NCI-H146 treated with DMSO at 0.1 percent for 48 hours (cell line): ENCODE measurements around the gene ABCA9.
"Not testable (repeated sequence)": the region's sequence is repeated elsewhere in the genome, so short reads cannot be mapped to it uniquely, and the experiment has no call there.

Experiments
- DNase-seq: peaks from one replicate; lab custom pipeline; 2025; ENCODE audit not compliant: unreplicated experiment; lab: John Stamatoyannopoulos, UW

ABCA9 gene

DNA sequence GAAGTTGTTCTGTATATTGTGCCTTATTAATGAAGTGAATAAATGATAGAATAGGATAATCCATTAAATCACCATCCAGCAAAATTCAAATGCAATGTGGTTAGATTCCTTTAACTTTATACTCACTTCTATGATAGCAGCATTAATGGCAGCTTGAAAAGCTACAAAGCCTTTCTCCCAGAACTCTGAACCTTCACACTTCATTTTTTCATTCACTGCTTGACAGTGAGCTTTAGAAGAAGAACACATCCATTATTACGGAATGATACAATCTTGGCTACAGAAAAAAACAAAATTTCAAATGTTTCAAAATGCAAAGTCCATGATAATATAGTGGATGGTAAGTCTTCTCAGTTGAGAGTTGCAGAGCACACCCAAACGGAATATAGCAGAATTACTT is 16.4 kb downstream of the ABCA9 start:
- no peak for DNase-seq

DNA sequence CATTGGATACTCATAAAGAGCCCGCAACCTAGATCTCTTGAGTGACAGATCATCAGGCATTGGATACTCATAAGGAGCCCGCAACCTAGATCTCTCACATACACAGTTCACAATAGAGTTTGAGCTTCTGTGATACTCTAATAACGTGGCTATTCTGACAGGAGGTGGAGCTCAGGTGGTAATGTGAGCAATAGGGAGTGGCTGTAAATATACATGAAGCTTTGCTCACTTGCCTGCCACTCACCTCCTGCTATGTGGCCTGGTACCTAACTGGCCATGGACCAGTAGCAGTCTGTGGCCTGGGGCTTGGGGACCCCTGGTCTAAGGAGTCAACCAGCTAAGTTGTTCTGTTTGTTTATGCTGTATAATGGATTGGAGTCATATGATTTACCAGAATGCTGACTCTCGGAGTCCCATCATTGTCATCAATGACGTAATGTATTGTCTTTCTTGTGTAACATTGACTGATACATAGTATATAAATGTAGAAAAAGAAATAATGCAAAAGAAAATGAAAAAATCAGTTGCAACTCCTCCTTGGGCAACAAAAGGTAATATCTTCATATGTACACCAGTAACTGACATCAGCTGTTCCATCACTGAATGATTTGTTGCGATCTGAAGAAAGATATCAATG is 17.5 kb downstream of the ABCA9 start:
- DNase-seq, result no peak

DNA sequence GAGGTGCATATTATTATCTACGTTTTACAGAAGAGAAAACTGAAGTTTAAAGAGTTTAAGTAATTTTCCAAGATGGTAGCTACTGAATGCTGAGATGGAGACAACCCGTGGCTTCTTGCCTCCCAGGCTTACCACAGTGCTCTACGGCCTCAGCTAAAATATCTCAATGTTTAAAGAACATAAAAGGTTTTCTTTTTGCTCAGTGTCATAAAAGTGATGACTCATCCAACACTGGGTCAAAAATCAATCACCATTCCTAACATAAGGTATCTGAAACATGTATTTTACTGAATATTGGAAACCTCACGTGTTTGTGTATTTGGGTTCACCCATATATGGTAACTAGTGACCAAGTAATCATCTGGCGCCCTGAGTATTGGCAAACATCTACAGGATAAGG is 18.4 kb downstream of the ABCA9 start:
- no peak for DNase-seq

DNA sequence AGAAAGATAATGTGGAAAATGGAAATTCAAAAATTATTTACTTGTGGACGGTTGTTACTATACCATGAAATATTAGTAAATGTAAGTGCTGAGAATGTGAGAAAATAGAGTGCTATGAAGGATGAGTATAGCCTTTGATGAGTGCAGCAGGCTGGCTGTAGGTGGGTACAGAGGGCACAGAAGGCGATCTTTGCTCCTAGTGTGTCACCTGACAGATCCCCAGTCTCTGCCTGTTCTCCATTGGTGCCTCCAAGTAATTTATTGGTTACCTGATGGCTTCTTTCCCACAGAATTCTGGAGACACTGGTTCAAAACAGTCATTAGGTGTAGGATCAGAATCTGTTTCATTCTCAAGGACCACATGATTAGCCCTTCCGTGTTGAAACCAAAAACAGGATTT is 28.9 kb downstream of the ABCA9 start:
- DNase-seq, result no peak

DNA sequence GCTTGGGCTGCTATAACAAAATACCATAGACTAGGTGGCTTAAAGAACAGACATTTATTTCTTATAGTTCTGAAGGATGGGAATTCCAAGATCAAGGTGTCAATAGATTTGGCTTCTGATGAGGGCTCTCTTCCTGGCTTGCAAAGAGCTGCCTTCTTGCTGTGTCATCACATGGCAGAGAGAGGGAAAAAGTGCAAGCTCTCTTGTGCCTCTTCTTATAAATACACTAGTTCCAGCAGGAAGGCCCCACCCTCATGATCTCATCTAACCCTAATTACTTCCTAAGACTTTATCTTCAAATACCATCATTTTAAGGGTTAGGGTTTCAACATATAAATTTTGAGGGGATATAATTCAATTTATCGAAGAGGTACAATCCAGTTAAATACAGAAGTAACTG is 30.6 kb downstream of the ABCA9 start:
- DNase-seq, result no peak

DNA sequence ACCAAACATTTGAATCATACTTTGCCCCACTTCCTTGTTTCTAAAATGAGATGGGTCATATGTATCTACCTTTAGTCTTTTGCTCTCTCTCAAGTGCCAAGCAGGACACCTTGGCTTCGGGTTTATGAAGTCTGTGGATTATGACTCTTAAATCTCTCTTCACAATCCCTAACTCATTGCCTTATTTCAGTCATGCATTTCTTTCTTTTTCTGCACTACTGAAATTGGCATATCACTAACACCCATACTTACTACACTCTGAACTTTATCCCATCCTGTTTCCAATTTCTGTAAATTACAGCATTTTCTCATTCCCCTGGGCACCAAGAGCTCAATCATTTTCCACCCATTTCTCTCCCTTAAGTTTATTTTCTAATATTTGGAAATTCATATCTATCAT is 42.0 kb downstream of the ABCA9 start:
- DNase-seq, result no peak

DNA sequence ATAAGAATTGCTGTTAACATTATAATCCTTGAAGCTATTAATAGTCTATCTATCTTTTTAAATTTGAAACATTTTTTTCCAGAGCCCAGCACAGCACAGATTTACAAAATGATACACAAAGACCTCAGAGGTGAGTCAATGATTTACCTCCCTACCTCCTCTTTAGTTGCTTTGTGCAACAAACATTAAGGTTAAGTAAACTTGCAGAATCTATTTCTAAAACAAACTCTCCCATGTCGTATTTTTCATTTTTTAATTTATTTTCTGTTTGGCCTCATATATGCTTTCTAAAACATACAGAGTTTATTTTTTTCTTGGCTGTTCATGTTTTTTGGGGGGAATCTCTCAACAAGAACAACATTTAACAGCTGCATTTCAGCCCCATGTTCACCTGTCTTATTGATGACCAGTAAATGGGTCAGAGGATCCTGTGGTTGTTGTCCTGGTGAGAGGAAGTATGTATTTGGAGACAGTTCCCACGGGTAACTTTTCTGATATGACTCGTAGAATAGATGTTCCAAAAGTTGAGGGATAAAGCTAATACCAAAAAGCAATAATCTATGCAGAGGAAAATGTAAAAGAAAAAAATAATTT is 42.6 kb downstream of the ABCA9 start:
- DNase-seq, result no peak

DNA sequence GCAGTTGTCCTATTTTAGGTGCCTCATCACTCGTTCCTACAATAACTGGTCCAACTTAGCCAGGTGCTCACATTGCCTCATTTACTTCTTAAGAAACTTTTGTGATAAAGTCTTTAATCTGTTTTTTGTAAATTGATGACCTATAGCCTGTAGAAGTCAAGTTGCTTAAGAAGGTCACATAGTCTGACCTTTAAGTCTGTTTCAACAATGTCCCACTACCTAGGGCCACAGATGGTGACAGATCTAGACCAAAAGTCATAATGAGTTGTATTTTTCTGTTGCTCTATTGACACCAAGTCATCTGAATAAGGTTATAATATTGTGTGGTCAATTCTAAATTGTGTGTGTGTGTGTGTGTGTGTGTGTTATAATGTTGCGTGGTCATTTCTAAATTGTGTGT is 45.1 kb downstream of the ABCA9 start:
- no peak for DNase-seq

DNA sequence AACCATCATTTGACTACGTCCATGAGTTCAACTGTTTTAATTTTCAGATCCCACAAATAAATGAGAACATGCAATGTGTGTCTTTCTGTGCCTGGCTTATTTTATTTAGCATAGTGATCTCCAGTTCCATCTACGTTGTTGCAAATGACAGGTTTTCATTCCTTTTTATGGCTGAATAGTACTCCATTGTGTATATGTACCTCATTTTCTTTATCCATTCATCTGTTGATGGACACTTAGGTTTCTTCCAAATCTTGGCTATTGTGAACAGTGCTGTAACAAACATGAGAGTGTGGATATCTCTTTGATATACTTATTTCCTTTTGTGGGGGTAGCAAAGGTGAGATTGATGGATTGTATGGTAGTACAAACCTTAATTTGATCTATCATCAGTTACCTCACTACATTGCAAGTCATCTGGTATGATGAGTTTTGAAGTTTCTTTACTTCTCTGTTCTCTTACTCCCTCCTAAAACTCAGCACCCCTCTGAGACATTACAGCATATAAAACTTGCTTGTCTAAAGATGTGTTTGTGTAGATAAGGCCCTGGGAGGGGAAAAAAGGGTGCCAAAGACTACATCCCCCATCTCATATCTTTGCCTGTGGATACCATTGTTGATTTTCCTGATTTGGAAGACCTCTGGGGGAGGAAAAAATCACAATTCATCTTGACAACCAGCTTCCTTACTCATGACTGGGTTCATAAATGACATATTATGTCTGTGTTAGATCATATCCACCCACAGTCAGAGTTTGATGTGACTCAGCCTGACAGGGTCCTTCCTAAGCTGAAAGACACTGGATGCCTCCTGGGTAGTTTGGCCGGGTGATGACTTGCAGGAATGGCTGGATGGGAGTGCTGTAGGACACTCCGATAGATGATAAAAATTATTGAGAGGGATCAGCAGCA is 47.6 kb downstream of the ABCA9 start:
- no peak for DNase-seq

DNA sequence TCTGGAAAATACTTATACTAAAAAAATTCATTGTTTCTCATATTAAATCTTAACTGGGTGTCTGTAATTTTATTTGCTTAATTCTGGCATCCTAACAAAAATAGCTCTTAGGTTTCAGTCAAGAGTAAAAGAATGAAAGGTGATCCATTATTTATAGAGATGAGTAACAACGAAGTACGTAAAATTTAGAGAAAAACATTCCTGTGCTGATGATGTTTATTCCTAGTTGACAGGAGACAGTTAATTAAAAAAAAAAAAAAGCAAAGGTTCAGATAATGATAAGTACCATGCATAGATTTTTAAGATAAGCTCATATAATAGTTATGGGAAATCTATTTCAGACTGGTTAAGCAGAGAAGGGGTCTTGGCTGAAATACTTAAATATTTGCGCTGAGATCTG is 50.8 kb downstream of the ABCA9 start:
- DNase-seq, result no peak

DNA sequence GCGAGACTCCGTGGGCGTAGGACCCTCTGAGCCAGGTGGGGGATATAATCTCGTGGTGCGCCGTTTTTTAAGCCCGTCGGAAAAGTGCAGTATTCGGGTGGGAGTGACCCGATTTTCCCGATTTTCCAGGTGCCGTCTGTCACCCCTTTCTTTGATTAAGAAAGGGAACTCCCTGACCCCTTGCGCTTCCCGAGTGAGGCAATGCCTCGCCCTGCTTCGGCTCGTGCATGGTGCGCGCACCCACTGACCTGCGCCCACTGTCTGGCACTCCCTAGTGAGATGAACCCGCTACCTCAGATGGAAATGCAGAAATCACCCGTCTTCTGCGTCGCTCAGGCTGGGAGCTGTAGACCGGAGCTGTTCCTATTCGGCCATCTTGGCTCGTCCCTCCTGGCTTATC is 56.0 kb downstream of the ABCA9 start:
- not testable (repeated sequence) for DNase-seq

DNA sequence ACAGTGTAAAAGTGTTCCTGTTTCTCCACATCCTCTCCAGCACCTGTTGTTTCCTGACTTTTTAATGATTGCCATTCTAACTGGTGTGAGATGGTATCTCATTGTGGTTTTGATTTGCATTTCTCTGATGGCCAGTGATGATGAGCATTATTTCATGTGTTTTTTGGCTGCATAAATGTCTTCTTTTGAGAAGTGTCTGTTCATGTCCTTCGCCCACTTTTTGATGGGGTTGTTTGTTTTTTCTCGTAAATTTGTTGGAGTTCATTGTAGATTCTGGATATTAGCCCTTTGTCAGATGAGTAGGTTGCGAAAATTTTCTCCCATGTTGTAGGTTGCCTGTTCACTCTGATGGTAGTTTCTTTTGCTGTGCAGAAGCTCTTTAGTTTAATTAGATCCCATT is 61.0 kb downstream of the ABCA9 start:
- not testable (repeated sequence) for DNase-seq

DNA sequence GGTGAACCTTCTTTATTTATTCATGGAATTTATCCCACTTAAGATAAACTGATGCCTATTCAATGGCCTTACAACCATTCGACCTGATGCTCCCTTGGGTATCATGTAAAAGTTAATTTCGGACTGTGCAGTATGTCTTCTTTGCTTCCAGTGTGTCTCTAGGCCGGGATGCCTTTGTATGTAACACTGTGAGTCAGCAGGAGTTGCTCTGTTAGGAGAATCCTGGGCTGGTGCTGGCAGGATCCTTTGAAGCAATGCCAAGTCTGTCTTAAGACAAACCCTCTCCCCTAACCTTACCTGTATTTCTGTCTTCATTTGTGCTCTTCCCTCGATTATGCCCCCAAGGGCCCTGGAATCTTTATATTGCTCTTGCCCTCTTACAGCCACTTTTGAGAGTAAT is 67.6 kb downstream of the ABCA9 start:
- DNase-seq, result no peak

DNA sequence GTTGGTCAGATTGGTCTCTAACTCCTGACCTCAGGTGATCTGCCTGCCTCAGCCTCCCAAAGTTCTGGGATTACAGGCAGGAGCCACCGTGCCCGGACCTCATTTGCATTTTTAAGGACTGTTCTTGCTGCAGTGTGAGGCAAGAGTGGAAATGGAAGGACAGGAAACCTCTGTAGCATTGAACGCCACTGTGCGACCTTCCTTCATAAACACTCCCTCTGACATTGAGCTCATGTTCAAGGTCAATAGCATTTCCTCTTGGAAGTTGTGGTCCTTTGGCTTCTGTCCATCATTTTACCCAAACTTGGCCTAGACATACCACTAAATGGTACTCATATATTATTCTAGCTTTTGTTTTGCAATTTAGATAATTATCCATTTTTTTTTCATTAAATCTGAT is 72.8 kb downstream of the ABCA9 start:
- DNase-seq, result no peak

DNA sequence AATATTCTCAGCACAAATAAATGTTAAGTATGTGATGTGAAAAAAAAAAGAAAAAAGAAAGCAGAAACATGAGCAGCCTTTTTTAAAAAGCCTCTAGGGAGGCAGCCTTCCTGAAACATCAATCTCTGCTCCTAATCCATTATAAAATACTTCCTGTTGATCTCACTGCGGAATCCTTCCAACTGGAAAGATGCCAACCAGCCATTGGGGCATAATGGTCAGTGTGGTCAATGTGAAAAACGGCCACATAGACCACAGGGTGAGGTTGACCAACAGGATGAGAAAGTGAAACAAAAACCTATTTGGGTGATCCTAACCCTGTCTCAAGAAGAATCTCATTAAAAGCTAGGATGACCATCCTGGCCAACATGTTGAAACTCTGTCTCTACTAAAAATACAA is 79.4 kb downstream of the ABCA9 start:
- no peak for DNase-seq

DNA sequence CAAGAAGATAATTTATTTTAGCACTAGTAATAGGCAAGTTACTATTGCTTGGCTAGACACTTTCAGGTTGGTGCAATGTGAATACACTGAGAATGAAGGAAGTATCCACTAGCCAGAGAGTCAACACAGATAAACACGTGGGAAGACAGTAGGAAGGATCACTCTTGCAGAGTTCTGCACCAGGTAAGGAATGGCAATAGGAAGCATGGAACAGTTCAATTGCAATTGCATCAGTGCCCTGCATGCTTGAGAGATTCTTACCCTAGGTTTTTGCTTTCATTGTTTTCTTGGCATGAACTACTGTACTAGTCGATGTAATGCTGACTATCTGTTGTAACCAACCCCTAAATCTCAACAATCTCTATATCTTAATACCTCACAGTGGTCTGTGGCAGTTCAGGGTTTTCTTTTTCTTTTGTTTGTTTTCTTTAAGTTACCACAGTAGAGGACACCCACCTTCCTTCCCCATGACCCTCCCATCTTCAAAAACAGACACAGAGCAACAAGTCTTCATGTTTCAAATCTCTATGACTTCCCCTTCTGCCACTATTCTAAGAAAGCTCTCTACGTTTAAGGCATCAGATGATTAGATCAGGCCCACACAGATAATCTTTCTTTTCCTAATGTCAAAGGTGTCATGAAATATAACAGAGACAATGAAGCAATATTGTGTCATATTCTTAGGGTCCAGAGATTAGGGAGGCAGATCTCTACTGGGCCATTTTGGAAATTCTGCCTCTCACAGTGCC is 87.5 kb downstream of the ABCA9 start:
- no peak for DNase-seq

DNA sequence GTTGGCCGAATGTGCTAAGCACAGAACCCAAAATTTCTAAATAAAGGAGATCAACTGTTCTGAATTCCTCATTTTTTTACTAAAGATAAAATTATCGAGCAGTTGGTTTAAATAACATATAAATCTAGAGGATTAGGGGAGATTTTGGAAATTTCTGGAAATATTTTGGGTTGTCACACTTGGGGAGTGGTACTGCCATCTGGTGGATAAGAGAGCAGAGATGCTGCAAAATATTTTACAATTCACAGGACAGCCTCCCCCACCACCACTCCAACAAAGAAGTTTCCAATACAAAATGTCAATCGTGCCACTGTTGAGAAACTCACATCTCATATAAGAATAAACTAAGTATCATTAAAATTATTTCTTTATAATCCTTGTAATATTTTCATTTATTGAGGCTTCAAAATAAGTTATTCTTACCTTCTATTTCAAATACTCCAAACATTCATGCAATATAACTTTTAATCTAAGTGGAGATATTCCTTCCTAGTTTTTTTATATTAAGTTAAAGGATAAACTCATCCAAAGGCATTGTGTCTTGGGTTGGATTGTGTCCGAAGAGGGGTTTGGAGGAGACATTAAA is 88.5 kb downstream of the ABCA9 start:
- no peak for DNase-seq

DNA sequence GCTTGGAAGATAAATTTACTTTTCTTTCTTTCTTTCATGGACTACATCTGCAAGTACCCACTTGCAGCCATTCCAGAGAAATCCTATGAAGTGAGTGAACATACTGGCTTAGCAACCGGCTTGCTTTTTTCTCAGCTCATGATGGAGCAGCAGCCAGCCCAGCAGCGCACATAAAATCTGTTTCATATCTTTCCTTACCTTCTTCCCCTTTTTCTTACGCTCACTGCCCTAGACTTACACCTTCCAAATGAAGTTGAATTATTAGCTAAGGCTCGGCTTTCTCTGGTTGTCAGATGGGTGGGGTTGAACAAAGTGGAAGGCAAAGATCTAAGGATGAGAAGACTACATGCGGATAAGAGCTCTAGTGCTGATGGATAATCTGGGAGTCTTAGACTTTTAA is 91.6 kb downstream of the ABCA9 start:
- no peak for DNase-seq

DNA sequence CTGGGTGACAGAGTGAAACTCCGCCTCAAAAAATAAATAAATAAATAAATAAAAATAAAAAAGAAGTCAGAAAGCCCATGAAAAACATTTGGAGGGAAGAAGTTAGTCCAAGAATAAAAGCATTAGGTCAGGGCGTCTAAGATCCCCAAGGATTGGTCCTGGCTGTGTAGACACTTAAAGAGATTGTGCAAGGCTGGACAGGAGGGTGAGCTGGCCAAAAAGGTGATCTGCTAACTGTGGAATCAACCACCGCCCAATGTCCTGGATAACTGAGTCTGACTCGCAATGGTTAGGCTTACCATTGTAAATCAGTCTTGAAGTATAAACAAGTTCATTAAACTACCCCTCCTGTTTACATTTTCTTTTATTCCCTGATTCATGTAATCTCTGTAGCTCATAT is 96.8 kb downstream of the ABCA9 start:
- no peak for DNase-seq

DNA sequence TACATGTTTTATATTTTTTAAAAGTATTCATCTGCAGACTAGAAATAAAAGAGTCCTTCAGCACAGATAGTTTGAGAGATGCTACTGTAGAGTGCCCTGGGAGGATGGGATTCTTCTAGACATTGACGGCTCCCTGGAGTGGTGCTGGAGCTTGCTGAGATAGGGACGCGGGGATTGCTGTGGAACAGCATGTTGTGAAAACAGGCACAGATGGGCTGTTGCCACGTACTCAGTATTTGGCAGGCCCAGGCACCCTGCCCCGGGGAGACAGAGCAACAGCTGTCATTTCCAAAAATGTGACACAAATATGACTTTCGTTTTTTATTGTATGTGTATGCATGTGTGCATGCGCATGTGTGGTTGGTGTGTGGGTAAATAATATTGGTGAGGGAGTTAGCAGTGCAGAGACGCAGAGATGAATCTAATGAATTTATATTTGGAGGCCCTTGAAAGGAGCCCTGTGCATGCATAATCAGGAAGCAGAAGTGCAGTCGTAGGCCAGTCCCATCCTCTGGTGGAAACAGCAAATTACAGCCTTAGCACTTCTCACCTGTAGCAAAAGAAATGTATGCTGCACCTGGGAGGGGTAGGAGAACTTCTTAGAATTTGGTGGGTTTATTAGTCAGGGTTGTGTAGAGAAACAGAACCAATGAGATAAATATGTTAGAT is 99.4 kb downstream of the ABCA9 start:
- no peak for DNase-seq

DNA sequence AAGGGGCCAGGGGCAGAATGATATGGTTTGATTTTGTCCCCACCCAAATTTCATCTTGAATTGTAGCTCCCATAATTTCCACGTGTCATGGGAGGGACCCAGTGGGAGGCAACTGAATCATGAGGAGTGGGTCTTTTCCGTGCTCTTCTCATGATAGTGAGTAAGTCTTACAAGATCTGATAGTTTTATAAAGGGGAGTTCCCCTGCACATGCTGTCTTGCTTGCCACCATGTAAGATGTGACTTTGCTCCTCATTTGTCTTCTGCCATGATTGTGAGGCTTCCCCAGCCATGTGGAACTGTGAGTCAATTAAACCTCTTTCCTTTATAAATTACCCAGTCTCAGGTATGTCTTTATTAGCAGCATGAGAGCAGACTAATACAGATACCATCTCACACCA is 101.6 kb downstream of the ABCA9 start:
- DNase-seq, result not testable (repeated sequence)
